Neural progenitor cell (in vitro differentiated cells): ENCODE results near the gene GABRG3. TPM values are rescaled to one million over a fixed set of nuclear protein-coding genes. Genes with fewer than 3 reads are reported as not detected.
"Not testable (repeated sequence)": the region's sequence is repeated elsewhere in the genome, so short reads cannot be mapped to it uniquely, and the experiment has no call there.

Experiments
- DNase-seq: peaks from one replicate; pipeline ENCODE4 v3.0.0-alpha.2; 2016; ENCODE audit warnings: low spot score
- H2AFZ ChIP-seq: fragments of 200-600 bp; sonication (generic); replicated peaks from 2 replicates; pipeline ENCODE4 v1.6.1; 2016; ENCODE audit warnings: antibody characterized with exemption
- H3F3A ChIP-seq: fragments of 200-600 bp; sonication (generic); 2 replicates; pipeline ENCODE4 v1.6.1; 2016; ENCODE audit warnings: antibody characterized with exemption, low read depth
- H3K27ac ChIP-seq: fragments of 200-600 bp; sonication (generic); 2 replicates; pipeline ENCODE4 v1.5.1; 2016; ENCODE audit warnings: mild to moderate bottlenecking
- H3K27me3 ChIP-seq: fragments of 200-600 bp; sonication (generic); 2 replicates; pipeline ENCODE4 v1.6.1; 2016; ENCODE audit warnings: mild to moderate bottlenecking, moderate library complexity
- H3K36me3 ChIP-seq: fragments of 200-600 bp; sonication (generic); 2 replicates; pipeline ENCODE4 v1.5.1; 2016
- H3K4me1 ChIP-seq: fragments of 200-600 bp; sonication (generic); 2 replicates; pipeline ENCODE4 v1.6.1; 2016; ENCODE audit warnings: mixed run types
- H3K4me2 ChIP-seq: fragments of 200-600 bp; sonication (generic); 2 replicates; pipeline ENCODE4 v1.6.1; 2016
- H3K4me3 ChIP-seq: fragments of 200-600 bp; sonication (generic); 2 replicates; pipeline ENCODE4 v1.5.1; 2016
- H3K79me2 ChIP-seq: fragments of 200-600 bp; sonication (generic); 2 replicates; pipeline ENCODE4 v1.6.1; 2016; ENCODE audit warnings: low read depth
- H3K9ac ChIP-seq: fragments of 200-600 bp; sonication (generic); 2 replicates; pipeline ENCODE4 v1.6.1; 2016
- H3K9me3 ChIP-seq: fragments of 200-600 bp; sonication (generic); 2 replicates; pipeline ENCODE4 v1.5.1; 2016; ENCODE audit warnings: low read depth
- H4K20me1 ChIP-seq: fragments of 200-600 bp; sonication (generic); 2 replicates; pipeline ENCODE4 v1.6.1; 2016; ENCODE audit warnings: low read depth
- H3K27ac Mint-ChIP-seq: 3 replicates; pipeline ENCODE4 v1.8.0; 2021; ENCODE audit warnings: mixed read lengths
- H3K27me3 Mint-ChIP-seq: 2 replicates; pipeline ENCODE4 v1.8.0; 2022; ENCODE audit warnings: low read depth, mild to moderate bottlenecking, inconsistent platforms, moderate library complexity, mixed read lengths; ENCODE audit not compliant: insufficient read depth
- H3K36me3 Mint-ChIP-seq: 3 replicates; pipeline ENCODE4 v1.8.0; 2021; ENCODE audit warnings: mixed read lengths
- H3K4me1 Mint-ChIP-seq: 3 replicates; pipeline ENCODE4 v1.8.0; 2021; ENCODE audit warnings: mixed read lengths
- H3K4me3 Mint-ChIP-seq: 3 replicates; pipeline ENCODE4 v1.8.0; 2021; ENCODE audit warnings: mild to moderate bottlenecking, moderate library complexity, mixed read lengths
- H3K9me3 Mint-ChIP-seq: 3 replicates; pipeline ENCODE4 v1.8.0; 2020; ENCODE audit warnings: mixed read lengths
- EZH2 ChIP-seq: fragments of 200-600 bp; sonication (generic); IDR thresholded peaks from 2 replicates; pipeline ENCODE4 v1.6.1; 2017; ENCODE audit warnings: antibody characterized with exemption, mild to moderate bottlenecking, moderate library complexity
- EZH2phosphoT487 ChIP-seq: fragments of 200-600 bp; sonication (generic); IDR thresholded peaks from 2 replicates; pipeline ENCODE4 v1.6.1; 2017; ENCODE audit warnings: antibody characterized with exemption
- total RNA-seq: library from RNA; depleted of rRNA; stranded (reverse); fragments of >200 nt; gene quantifications from 2 replicates; pipeline ENCODE4 v1.2.3, GENCODE V29; 2015; ENCODE audit warnings: low replicate concordance
- TF ChIP-seq, protein P1 (sequence below): fragments of 200-600 bp; sonication (generic); IDR thresholded peaks from 2 replicates; pipeline ENCODE4 v1.5.1; 2017; ENCODE audit warnings: antibody characterized with exemption, mild to moderate bottlenecking

Gene GABRG3
- total RNA-seq, 1 donor from 2014 or later, result 3.4 TPM

DNA sequence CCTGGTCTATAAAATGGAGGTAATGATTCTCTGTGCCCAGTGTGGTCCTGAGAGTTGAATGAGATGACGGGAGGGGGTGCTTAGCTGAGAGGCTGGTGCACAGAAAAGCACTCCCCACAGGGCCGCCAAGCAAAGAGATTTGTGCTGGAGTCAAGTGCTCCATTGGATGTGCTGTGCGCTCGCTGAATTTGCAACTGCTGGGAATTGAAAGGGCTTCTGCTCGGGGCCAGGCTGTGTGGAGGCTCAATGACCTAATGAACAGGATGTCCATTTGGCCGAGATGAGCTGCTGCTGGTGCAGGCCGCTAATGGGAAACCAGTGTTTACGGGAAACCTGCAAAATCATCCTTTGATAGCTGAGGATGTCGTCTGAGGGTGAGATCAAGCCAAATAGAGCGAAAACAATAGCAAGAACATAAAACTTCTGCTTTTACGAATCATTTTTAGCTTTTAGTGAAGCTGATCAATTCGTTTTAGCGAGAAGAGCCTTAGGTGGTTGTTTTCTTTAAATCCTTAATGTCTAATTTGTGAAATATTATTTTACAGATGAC is 211.7 kb downstream of the GABRG3 start:
- TF ChIP-seq EZH2 (no peak), EZH2phosphoT487 (no peak)
- TF ChIP-seq, protein P1, sequence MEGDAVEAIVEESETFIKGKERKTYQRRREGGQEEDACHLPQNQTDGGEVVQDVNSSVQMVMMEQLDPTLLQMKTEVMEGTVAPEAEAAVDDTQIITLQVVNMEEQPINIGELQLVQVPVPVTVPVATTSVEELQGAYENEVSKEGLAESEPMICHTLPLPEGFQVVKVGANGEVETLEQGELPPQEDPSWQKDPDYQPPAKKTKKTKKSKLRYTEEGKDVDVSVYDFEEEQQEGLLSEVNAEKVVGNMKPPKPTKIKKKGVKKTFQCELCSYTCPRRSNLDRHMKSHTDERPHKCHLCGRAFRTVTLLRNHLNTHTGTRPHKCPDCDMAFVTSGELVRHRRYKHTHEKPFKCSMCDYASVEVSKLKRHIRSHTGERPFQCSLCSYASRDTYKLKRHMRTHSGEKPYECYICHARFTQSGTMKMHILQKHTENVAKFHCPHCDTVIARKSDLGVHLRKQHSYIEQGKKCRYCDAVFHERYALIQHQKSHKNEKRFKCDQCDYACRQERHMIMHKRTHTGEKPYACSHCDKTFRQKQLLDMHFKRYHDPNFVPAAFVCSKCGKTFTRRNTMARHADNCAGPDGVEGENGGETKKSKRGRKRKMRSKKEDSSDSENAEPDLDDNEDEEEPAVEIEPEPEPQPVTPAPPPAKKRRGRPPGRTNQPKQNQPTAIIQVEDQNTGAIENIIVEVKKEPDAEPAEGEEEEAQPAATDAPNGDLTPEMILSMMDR, result no peak
- Mint-ChIP-seq H3K4me3 (no peak overlapping the region), H3K36me3 (no peaks in the 10 kb centered on the region), H3K27ac (no peak overlapping the region), H3K4me1 (peaks cover 10% of the 10 kb centered on the region), H3K9me3 (peaks cover 7% of the 10 kb centered on the region), H3K27me3 (no peaks in the 10 kb centered on the region)
- Histone ChIP-seq H3K27ac (no peak overlapping the region), H4K20me1 (no peaks in the 10 kb centered on the region), H3K79me2 (no peaks in the 10 kb centered on the region), H3F3A (no peaks in the 10 kb centered on the region), H3K9me3 (no peaks in the 10 kb centered on the region), H3K4me2 (no peak overlapping the region), H3K27me3 (no peaks in the 10 kb centered on the region), H2AFZ (no peak overlapping the region), H3K36me3 (no peaks in the 10 kb centered on the region), H3K9ac (no peak overlapping the region), H3K4me1 (no peaks in the 10 kb centered on the region), H3K4me3 (no peak overlapping the region)
- DNase-seq, result no peak

DNA sequence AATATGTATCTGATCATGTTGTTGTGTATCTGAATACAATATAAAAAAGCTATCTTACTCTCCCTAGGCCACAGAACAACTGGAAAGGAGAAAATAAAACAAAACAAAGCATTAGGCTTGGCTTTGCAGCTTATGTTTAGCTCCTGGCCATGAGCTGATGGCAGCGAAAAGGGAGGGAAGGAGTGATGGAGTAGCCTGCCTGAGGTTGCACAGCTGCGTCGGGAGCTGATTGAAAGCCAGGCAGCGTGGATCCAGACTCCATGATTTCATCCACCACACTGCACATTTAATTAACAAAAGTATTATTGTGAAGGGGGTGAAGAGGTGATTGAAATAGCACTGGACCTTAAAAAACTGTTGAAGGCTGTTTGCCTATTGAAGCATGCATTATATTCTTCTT is 212.2 kb downstream of the GABRG3 start:
- H2AFZ ChIP-seq, result no peak overlapping the region
- no peak for DNase-seq
- no peaks in the 10 kb centered on the region for H3K4me1 ChIP-seq
- H3K27ac Mint-ChIP-seq, result no peak overlapping the region
- H3K4me2 ChIP-seq, result no peak overlapping the region
- no peaks in the 10 kb centered on the region for H3K27me3 ChIP-seq
- no peaks in the 10 kb centered on the region for H3K36me3 Mint-ChIP-seq
- H3K9me3 Mint-ChIP-seq, result peaks cover 6% of the 10 kb centered on the region
- peaks cover 10% of the 10 kb centered on the region for H3K4me1 Mint-ChIP-seq
- no peaks in the 10 kb centered on the region for H3K27me3 Mint-ChIP-seq
- no peaks in the 10 kb centered on the region for H3K9me3 ChIP-seq
- H3K36me3 ChIP-seq, result no peaks in the 10 kb centered on the region
- H3K27ac ChIP-seq, result no peak overlapping the region
- H3K4me3 Mint-ChIP-seq, result no peak overlapping the region
- TF ChIP-seq, protein P1, result no peak
- TF ChIP-seq EZH2 (no peak), EZH2phosphoT487 (no peak)
- H4K20me1 ChIP-seq, result no peaks in the 10 kb centered on the region
- H3K9ac ChIP-seq, result no peak overlapping the region
- no peaks in the 10 kb centered on the region for H3F3A ChIP-seq
- no peak overlapping the region for H3K4me3 ChIP-seq
- H3K79me2 ChIP-seq, result no peaks in the 10 kb centered on the region

DNA sequence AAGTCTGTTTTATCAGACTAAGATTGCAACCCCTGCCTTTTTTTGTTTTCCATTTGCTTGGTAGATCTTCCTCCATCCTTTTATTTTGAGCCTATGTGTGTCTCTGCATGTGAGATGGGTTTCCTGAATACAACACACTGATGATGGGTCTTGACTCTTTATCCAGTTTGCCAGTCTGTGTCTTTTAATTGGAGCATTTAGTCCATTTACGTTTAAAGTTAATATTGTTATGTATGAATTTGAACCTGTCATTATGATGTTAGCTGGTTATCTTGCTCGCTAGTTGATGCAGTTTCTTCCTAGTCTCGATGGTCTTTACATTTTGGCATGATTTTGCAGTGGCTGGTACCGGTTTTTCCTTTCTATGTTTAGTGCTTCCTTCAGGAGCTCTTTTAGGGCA is 220.5 kb downstream of the GABRG3 start:
- not testable (repeated sequence) for H2AFZ ChIP-seq, H3K9ac ChIP-seq, H3K36me3 Mint-ChIP-seq, H3K4me3 Mint-ChIP-seq, H3F3A ChIP-seq, H3K36me3 ChIP-seq, H3K27ac Mint-ChIP-seq, H3K4me2 ChIP-seq, H3K27me3 Mint-ChIP-seq, H3K79me2 ChIP-seq, H3K4me3 ChIP-seq, H4K20me1 ChIP-seq, H3K9me3 ChIP-seq, H3K27ac ChIP-seq, DNase-seq, H3K27me3 ChIP-seq, H3K4me1 ChIP-seq, H3K4me1 Mint-ChIP-seq
- peaks cover 16% of the 10 kb centered on the region for H3K9me3 Mint-ChIP-seq

DNA sequence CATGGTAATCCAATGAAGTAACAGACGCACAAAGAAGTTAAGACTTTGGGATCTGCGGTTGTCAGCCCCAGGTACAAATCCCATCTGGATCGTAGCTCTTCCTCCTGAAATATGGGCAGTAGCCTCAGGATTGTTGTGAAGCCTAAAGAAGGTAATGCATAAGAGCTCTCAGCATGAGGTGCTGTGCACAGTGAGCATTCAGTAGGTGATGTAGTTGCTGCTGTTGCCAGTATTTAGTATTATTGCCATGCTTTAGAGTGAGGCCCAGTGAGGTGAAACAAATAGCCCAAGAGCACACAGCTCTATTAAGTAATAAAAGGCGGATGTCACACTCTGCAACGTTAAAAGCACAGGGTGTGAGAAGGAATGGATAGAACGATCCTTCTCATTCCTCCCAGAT is 225.7 kb downstream of the GABRG3 start:
- Histone ChIP-seq H3K27ac (no peak overlapping the region), H4K20me1 (no peaks in the 10 kb centered on the region), H3K36me3 (no peaks in the 10 kb centered on the region), H3K79me2 (no peaks in the 10 kb centered on the region), H3K4me1 (no peaks in the 10 kb centered on the region), H3F3A (no peaks in the 10 kb centered on the region), H2AFZ (no peak overlapping the region), H3K27me3 (no peaks in the 10 kb centered on the region), H3K9me3 (no peaks in the 10 kb centered on the region), H3K4me3 (no peak overlapping the region), H3K4me2 (no peak overlapping the region), H3K9ac (no peak overlapping the region)
- Mint-ChIP-seq H3K27me3 (no peaks in the 10 kb centered on the region), H3K4me1 (peaks cover 8% of the 10 kb centered on the region), H3K4me3 (no peak overlapping the region), H3K27ac (no peak overlapping the region), H3K36me3 (no peaks in the 10 kb centered on the region), H3K9me3 (peaks cover 3% of the 10 kb centered on the region)
- TF ChIP-seq, protein P1, result no peak
- no peak for TF ChIP-seq EZH2phosphoT487
- no peak for TF ChIP-seq EZH2
- DNase-seq, result no peak
